Loucy (cell line): ENCODE measurements around the gene VPS13D.

Experiments used
- EZH2phosphoT487 ChIP-seq: fragments of 200-600 bp; IDR thresholded peaks from 2 replicates; pipeline ENCODE4 v1.6.1; 2018; ENCODE audit warnings: antibody characterized with exemption, mild to moderate bottlenecking, moderate library complexity, borderline replicate concordance
- TF ChIP-seq, protein P1 (sequence below): fragments of 200-600 bp; sonication (generic); conservative IDR thresholded peaks from 2 replicates; pipeline ENCODE4 v1.5.1; 2014; ENCODE audit warnings: mild to moderate bottlenecking, antibody characterized with exemption, low read length

GRCh38 chr1:12282142-12282541, 52.3 kb downstream of the VPS13D start:
- TF ChIP-seq EZH2phosphoT487, result no peak
- TF ChIP-seq, protein P1, sequence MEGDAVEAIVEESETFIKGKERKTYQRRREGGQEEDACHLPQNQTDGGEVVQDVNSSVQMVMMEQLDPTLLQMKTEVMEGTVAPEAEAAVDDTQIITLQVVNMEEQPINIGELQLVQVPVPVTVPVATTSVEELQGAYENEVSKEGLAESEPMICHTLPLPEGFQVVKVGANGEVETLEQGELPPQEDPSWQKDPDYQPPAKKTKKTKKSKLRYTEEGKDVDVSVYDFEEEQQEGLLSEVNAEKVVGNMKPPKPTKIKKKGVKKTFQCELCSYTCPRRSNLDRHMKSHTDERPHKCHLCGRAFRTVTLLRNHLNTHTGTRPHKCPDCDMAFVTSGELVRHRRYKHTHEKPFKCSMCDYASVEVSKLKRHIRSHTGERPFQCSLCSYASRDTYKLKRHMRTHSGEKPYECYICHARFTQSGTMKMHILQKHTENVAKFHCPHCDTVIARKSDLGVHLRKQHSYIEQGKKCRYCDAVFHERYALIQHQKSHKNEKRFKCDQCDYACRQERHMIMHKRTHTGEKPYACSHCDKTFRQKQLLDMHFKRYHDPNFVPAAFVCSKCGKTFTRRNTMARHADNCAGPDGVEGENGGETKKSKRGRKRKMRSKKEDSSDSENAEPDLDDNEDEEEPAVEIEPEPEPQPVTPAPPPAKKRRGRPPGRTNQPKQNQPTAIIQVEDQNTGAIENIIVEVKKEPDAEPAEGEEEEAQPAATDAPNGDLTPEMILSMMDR, result no peak
